HepG2 (cell line): ENCODE measurements around the gene INSR. TPM values are rescaled to one million over a fixed set of nuclear protein-coding genes. Genes with fewer than 3 reads are reported as not detected.
A peak's percentile ranks its signal among the peaks of the same experiment; 100 is the strongest.

Experiments used
- CBX5 ChIP-seq: sonication (generic); formaldehyde crosslinking; IDR thresholded peaks from 2 replicates; pipeline ENCODE4 v1.4.0; 2020; ENCODE audit warnings: missing genetic modification reagents, borderline replicate concordance
- FOXO1 ChIP-seq: sonication (generic); formaldehyde crosslinking; IDR thresholded peaks from 2 replicates; pipeline ENCODE4 v1.4.0; 2020; ENCODE audit warnings: missing genetic modification reagents
- MED8 ChIP-seq: sonication (generic); formaldehyde crosslinking; IDR thresholded peaks from 2 replicates; pipeline ENCODE4 v1.8.1; 2023; ENCODE audit warnings: mild to moderate bottlenecking, missing genetic modification reagents; ENCODE audit not compliant: insufficient replicate concordance
- MTF1 ChIP-seq: sonication (generic); formaldehyde crosslinking; IDR thresholded peaks from 2 replicates; pipeline ENCODE4 v1.5.0; 2020; ENCODE audit warnings: missing genetic modification reagents
- NR2C2 ChIP-seq: sonication (generic); formaldehyde crosslinking; IDR thresholded peaks from 2 replicates; pipeline ENCODE4 v1.4.0; 2020; ENCODE audit warnings: missing genetic modification reagents, mild to moderate bottlenecking, moderate library complexity, borderline replicate concordance
- RAD21 ChIP-seq: fragments of 450-650 bp; formaldehyde crosslinking; IDR thresholded peaks from 2 replicates; pipeline ENCODE4 v1.5.0; 2020; ENCODE audit warnings: mild to moderate bottlenecking
- TBL1XR1 ChIP-seq: fragments of 150-350 bp; IDR thresholded peaks from 2 replicates; pipeline ENCODE4 v1.6.1; 2014; ENCODE audit warnings: borderline replicate concordance, low read length; ENCODE audit not compliant: partially characterized antibody
- TBX3 ChIP-seq: fragments of 450-650 bp; IDR thresholded peaks from 2 replicates; pipeline ENCODE4 v1.6.1; 2017; ENCODE audit warnings: antibody characterized with exemption, mild to moderate bottlenecking, inconsistent platforms, borderline replicate concordance
- ZMAT3 ChIP-seq: sonication (generic); formaldehyde crosslinking; conservative IDR thresholded peaks from 2 replicates; pipeline ENCODE4 v1.7.0; 2021; ENCODE audit warnings: missing genetic modification reagents
- ZNF24 ChIP-seq: fragments of 450-650 bp; IDR thresholded peaks from 2 replicates; pipeline ENCODE4 v1.6.1; 2017; ENCODE audit warnings: antibody characterized with exemption, mild to moderate bottlenecking
- ZNF274 ChIP-seq: sonication (generic); formaldehyde crosslinking; IDR thresholded peaks from 2 replicates; pipeline ENCODE4 v1.5.1; 2020; ENCODE audit warnings: mild to moderate bottlenecking, missing genetic modification reagents
- ZNF691 ChIP-seq: sonication (generic); formaldehyde crosslinking; IDR thresholded peaks from 2 replicates; pipeline ENCODE4 v1.4.0; 2020; ENCODE audit warnings: missing genetic modification reagents, low read depth, mild to moderate bottlenecking, borderline replicate concordance
- ZNF710 ChIP-seq: sonication (generic); formaldehyde crosslinking; IDR thresholded peaks from 2 replicates; pipeline ENCODE4 v1.5.0; 2020; ENCODE audit warnings: mild to moderate bottlenecking, missing genetic modification reagents, borderline replicate concordance
- ZNF747 ChIP-seq: sonication (generic); formaldehyde crosslinking; IDR thresholded peaks from 2 replicates; pipeline ENCODE4 v1.8.1; 2023; ENCODE audit warnings: missing genetic modification reagents, mild to moderate bottlenecking, borderline replicate concordance
- ZNF766 ChIP-seq: sonication (generic); formaldehyde crosslinking; IDR thresholded peaks from 2 replicates; pipeline ENCODE4 v1.5.0; 2020; ENCODE audit warnings: missing genetic modification reagents, borderline replicate concordance
- polyA plus RNA-seq, 8 experiments: library from polyadenylated mRNA; depleted of rRNA in 3 of 8; stranded (reverse) in 7 of 8; unstranded in 1 of 8; fragments of >200 nt; fragmentation: Illumina TruSeq in 4 of 8; extraction: Trizol in 4 of 8; gene quantifications; 2 replicates each; pipeline versions ENCODE4 v1.2.1 to v1.2.3, GENCODE V29; 2011 to 2016; ENCODE audit warnings: low read depth in 4 of 8, missing spikeins in 1 of 8, mixed read lengths in 1 of 8; ENCODE audit not compliant: insufficient read depth in 1 of 8
- total RNA-seq, 5 experiments: library from RNA; depleted of rRNA; stranded (reverse); fragments of >200 nt; fragmentation: Illumina TruSeq; extraction: Trizol; gene quantifications; 2 replicates each; pipeline ENCODE4 v1.2.3, GENCODE V29; 2016; ENCODE audit warnings: low read depth in 1 of 5
- TF ChIP-seq, protein P1 (sequence below): sonication (generic); formaldehyde crosslinking; IDR thresholded peaks from one replicate; pipeline ENCODE4 v1.5.1; 2020; ENCODE audit warnings: mild to moderate bottlenecking, missing genetic modification reagents; ENCODE audit errors: not compliant biosample characterization

INSR gene
- total and polyA plus RNA-seq, 2 of the 13 experiments (the other 11 are each of a cell fraction or from before 2014, with no cell fraction given): 24.2 to 29.8 TPM

- TF ChIP-seq ZNF691 (CRISPR knock-in tag) (no peak), RAD21 (no peak), ZNF710 (CRISPR knock-in tag) (peak; percentile 14; the same call in 1 of the 2 replicates), ZNF766 (no peak; the same call in 1 of the 2 replicates), MED8 (peak; percentile 24), CBX5 (no peak), NR2C2 (CRISPR knock-in tag) (peak; percentile 91), FOXO1 (no peak), MTF1 (CRISPR knock-in tag) (no peak), TBL1XR1 (no peak), ZNF274 (CRISPR knock-in tag) (peak; percentile 36; the same call in 1 of the 2 replicates), ZNF747 (peak; percentile 50; the same call in 1 of the 2 replicates), ZMAT3 (peak; percentile 76; the same call in 1 of the 2 replicates), TBX3 (no peak), ZNF24 (no peak)
- TF ChIP-seq, protein P1, sequence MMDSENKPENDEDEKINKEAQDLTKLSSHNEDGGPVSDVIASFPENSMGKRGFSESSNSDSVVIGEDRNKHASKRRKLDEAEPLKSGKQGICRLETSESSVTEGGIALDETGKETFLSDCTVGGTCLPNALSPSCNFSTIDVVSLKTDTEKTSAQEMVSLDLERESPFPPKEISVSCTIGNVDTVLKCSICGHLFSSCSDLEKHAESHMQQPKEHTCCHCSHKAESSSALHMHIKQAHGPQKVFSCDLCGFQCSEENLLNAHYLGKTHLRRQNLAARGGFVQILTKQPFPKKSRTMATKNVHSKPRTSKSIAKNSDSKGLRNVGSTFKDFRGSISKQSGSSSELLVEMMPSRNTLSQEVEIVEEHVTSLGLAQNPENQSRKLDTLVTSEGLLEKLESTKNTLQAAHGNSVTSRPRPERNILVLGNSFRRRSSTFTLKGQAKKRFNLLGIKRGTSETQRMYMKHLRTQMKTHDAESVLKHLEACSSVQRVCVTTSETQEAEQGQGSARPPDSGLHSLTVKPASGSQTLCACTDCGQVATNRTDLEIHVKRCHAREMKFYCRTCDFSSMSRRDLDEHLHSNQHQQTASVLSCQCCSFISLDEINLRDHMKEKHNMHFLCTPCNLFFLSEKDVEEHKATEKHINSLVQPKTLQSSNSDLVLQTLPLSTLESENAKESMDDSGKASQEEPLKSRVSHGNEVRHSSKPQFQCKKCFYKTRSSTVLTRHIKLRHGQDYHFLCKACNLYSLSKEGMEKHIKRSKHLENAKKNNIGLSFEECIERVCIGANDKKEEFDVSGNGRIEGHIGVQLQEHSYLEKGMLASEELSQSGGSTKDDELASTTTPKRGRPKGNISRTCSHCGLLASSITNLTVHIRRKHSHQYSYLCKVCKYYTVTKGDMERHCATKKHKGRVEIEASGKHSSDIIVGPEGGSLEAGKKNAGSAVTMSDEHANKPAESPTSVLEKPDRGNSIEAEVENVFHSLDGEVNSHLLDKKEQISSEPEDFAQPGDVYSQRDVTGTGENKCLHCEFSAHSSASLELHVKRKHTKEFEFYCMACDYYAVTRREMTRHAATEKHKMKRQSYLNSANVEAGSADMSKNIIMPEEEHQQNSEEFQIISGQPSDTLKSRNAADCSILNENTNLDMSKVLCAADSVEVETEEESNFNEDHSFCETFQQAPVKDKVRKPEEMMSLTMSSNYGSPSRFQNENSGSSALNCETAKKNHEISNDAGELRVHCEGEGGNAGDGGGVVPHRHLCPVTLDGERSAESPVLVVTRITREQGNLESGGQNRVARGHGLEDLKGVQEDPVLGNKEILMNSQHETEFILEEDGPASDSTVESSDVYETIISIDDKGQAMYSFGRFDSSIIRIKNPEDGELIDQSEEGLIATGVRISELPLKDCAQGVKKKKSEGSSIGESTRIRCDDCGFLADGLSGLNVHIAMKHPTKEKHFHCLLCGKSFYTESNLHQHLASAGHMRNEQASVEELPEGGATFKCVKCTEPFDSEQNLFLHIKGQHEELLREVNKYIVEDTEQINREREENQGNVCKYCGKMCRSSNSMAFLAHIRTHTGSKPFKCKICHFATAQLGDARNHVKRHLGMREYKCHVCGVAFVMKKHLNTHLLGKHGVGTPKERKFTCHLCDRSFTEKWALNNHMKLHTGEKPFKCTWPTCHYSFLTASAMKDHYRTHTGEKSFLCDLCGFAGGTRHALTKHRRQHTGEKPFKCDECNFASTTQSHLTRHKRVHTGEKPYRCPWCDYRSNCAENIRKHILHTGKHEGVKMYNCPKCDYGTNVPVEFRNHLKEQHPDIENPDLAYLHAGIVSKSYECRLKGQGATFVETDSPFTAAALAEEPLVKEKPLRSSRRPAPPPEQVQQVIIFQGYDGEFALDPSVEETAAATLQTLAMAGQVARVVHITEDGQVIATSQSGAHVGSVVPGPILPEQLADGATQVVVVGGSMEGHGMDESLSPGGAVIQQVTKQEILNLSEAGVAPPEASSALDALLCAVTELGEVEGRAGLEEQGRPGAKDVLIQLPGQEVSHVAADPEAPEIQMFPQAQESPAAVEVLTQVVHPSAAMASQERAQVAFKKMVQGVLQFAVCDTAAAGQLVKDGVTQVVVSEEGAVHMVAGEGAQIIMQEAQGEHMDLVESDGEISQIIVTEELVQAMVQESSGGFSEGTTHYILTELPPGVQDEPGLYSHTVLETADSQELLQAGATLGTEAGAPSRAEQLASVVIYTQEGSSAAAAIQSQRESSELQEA (CRISPR knock-in tag): peak; percentile 69
Observed at GRCh38 chr19:7069042-7069903, 224.9 kb downstream of the INSR start, which contains the start of gene ZNF557 (continued).
